H9 (cell line): Measurements from ENCODE around the gene CCDC38. TPM values are rescaled to one million over a fixed set of nuclear protein-coding genes. Genes with fewer than 3 reads are reported as not detected.

Experiments used
- DNase-seq: peaks from one replicate; pipeline ENCODE4 v3.0.0-alpha.2; 2017
- H2AFZ ChIP-seq: one replicate; pipeline ENCODE4 v1.6.1; 2013; ENCODE audit warnings: mild to moderate bottlenecking, low read length, control low read depth, moderate library complexity
- H2AK5ac ChIP-seq: 2 replicates; pipeline ENCODE4 v1.6.1; 2013; ENCODE audit warnings: low read length, control low read depth, mixed read lengths; ENCODE audit not compliant: insufficient read length
- H2BK120ac ChIP-seq: one replicate; pipeline ENCODE4 v1.6.1; 2013; ENCODE audit warnings: low read depth, mild to moderate bottlenecking, low read length, control low read depth, inconsistent platforms; ENCODE audit not compliant: poor library complexity, severe bottlenecking
- H2BK12ac ChIP-seq: 2 replicates; pipeline ENCODE4 v1.6.1; 2013; ENCODE audit warnings: low read length, control low read depth, mixed read lengths, low read depth; ENCODE audit not compliant: insufficient read length
- H2BK15ac ChIP-seq: 2 replicates; pipeline ENCODE4 v1.6.1; 2013; ENCODE audit warnings: low read depth, low read length, control low read depth
- H2BK20ac ChIP-seq: one replicate; pipeline ENCODE4 v1.6.1; 2013; ENCODE audit warnings: low read depth, mild to moderate bottlenecking, low read length, control low read depth, inconsistent platforms; ENCODE audit not compliant: poor library complexity, severe bottlenecking
- H2BK5ac ChIP-seq: 2 replicates; pipeline ENCODE4 v1.6.1; 2013; ENCODE audit warnings: low read length, control low read depth, mixed read lengths; ENCODE audit not compliant: insufficient read length
- H3K14ac ChIP-seq: 2 replicates; pipeline ENCODE4 v1.6.1; 2013; ENCODE audit warnings: low read length, control low read depth; ENCODE audit not compliant: insufficient read depth
- H3K18ac ChIP-seq: 2 replicates; pipeline ENCODE4 v1.6.1; 2013; ENCODE audit warnings: low read depth, mild to moderate bottlenecking, mixed read lengths, low read length, control low read depth; ENCODE audit not compliant: insufficient read length
- H3K23ac ChIP-seq: 2 replicates; pipeline ENCODE4 v1.6.1; 2013; ENCODE audit warnings: low read length, control low read depth, mixed read lengths, low read depth; ENCODE audit not compliant: insufficient read length
- H3K23me2 ChIP-seq: 2 replicates; pipeline ENCODE4 v1.6.1; 2013; ENCODE audit warnings: low read depth, mild to moderate bottlenecking, mixed read lengths, low read length, control low read depth; ENCODE audit not compliant: insufficient read length, poor library complexity, severe bottlenecking
- H3K27ac ChIP-seq: 2 replicates; pipeline ENCODE4 v1.5.1; 2013; ENCODE audit warnings: low read length, control low read depth, mixed read lengths, low read depth; ENCODE audit not compliant: insufficient read length
- H3K27me3 ChIP-seq: 2 replicates; pipeline ENCODE4 v1.6.1; 2013; ENCODE audit warnings: low read length, control low read depth, inconsistent platforms; ENCODE audit not compliant: insufficient read depth
- H3K4ac ChIP-seq: 2 replicates; pipeline ENCODE4 v1.6.1; 2013; ENCODE audit warnings: low read depth, mild to moderate bottlenecking, control low read depth, inconsistent platforms, low read length, moderate library complexity
- H3K4me1 ChIP-seq: 2 replicates; pipeline ENCODE4 v1.6.1; 2013; ENCODE audit warnings: low read length, control low read depth, inconsistent platforms; ENCODE audit not compliant: insufficient read depth
- H3K4me2 ChIP-seq: 2 replicates; pipeline ENCODE4 v1.6.1; 2013; ENCODE audit warnings: low read length, control low read depth, mixed read lengths; ENCODE audit not compliant: insufficient read length, insufficient read depth
- H3K56ac ChIP-seq: 2 replicates; pipeline ENCODE4 v1.6.1; 2013; ENCODE audit warnings: low read depth, mild to moderate bottlenecking, mixed read lengths, low read length, control low read depth; ENCODE audit not compliant: insufficient read length
- H3K79me1 ChIP-seq: 2 replicates; pipeline ENCODE4 v1.6.1; 2013; ENCODE audit warnings: low read depth, mild to moderate bottlenecking, moderate library complexity, low read length, control low read depth, inconsistent platforms; ENCODE audit not compliant: insufficient read depth, poor library complexity, severe bottlenecking
- H3K79me2 ChIP-seq: 2 replicates; pipeline ENCODE4 v1.6.1; 2013; ENCODE audit warnings: low read length, control low read depth, inconsistent platforms; ENCODE audit not compliant: insufficient read depth
- H3K9ac ChIP-seq: 2 replicates; pipeline ENCODE4 v1.6.1; 2013; ENCODE audit warnings: low read length, control low read depth, mixed read lengths; ENCODE audit not compliant: insufficient read length; ENCODE audit errors: extremely low read depth
- H3K9me3 ChIP-seq: one replicate; pipeline ENCODE4 v1.6.1; 2013; ENCODE audit warnings: low read depth, low read length, inconsistent platforms; ENCODE audit not compliant: control insufficient read depth
- H3T11ph ChIP-seq: one replicate; pipeline ENCODE4 v1.6.1; 2013; ENCODE audit warnings: mild to moderate bottlenecking, low read length, control low read depth, inconsistent platforms
- H4K20me1 ChIP-seq: one replicate; pipeline ENCODE4 v1.6.1; 2013; ENCODE audit not compliant: control insufficient read depth, insufficient read length, insufficient read depth
- H4K5ac ChIP-seq: 2 replicates; pipeline ENCODE4 v1.6.1; 2013; ENCODE audit warnings: low read depth, mild to moderate bottlenecking, mixed read lengths, low read length, control low read depth; ENCODE audit not compliant: insufficient read length
- H4K8ac ChIP-seq: replicated peaks from 2 replicates; pipeline ENCODE4 v1.6.1; 2013; ENCODE audit warnings: low read length, control low read depth, mixed read lengths, low read depth; ENCODE audit not compliant: insufficient read length
- H4K91ac ChIP-seq: 2 replicates; pipeline ENCODE4 v1.6.1; 2013; ENCODE audit warnings: low read depth, mild to moderate bottlenecking, moderate library complexity, mixed read lengths, low read length, control low read depth; ENCODE audit not compliant: insufficient read length
- H3K27ac Mint-ChIP-seq, 3 experiments: 2 replicates in 2 of 3; 3 replicates in 1 of 3; pipeline ENCODE4 v1.8.0; 2020 to 2021; ENCODE audit warnings: mixed read lengths in 3 of 3, mild to moderate bottlenecking in 1 of 3, moderate library complexity in 1 of 3
- H3K27me3 Mint-ChIP-seq: 2 replicates; pipeline ENCODE4 v1.8.0; 2021; ENCODE audit warnings: low read depth, mild to moderate bottlenecking, moderate library complexity, mixed read lengths
- H3K36me3 Mint-ChIP-seq, 3 experiments: 2 replicates in 2 of 3; 3 replicates in 1 of 3; pipeline ENCODE4 v1.8.0; 2020 to 2021; ENCODE audit warnings: low read depth in 3 of 3, mixed read lengths in 3 of 3; ENCODE audit not compliant: insufficient read depth in 1 of 3
- H3K4me1 Mint-ChIP-seq, 2 experiments: 2 replicates each; pipeline ENCODE4 v1.8.0; 2020; ENCODE audit warnings: mixed read lengths in 2 of 2
- H3K4me3 Mint-ChIP-seq, 2 experiments: 2 replicates in 1 of 2; 3 replicates in 1 of 2; pipeline ENCODE4 v1.8.0; 2020 to 2021; ENCODE audit warnings: mild to moderate bottlenecking in 2 of 2, mixed read lengths in 2 of 2, moderate library complexity in 1 of 2
- H3K9me3 Mint-ChIP-seq, 2 experiments: 2 replicates in 1 of 2; 3 replicates in 1 of 2; pipeline ENCODE4 v1.8.0; 2020; ENCODE audit warnings: mild to moderate bottlenecking in 2 of 2, mixed read lengths in 2 of 2, moderate library complexity in 1 of 2
- total RNA-seq: library from RNA; stranded (reverse); gene quantifications from 2 replicates; pipeline ENCODE4 v1.2.1, GENCODE V29; 2021
- TF ChIP-seq, protein P1 (sequence below): fragments of 200-600 bp; sonication (generic); conservative IDR thresholded peaks from 3 replicates; pipeline ENCODE4 v1.8.0; 2021; ENCODE audit warnings: antibody characterized with exemption, mild to moderate bottlenecking

CCDC38 gene
- total RNA-seq, 1 experiment from 2014 or later, result not detected

GRCh38 chr12:95829395-95829794, 113.0 kb downstream of the CCDC38 start:
- Histone ChIP-seq H3K23ac (no peak overlapping the region), H2BK12ac (no peak overlapping the region), H2BK20ac (no peak overlapping the region), H2BK15ac (no peak overlapping the region), H3K79me1 (no peaks in the 10 kb centered on the region), H4K91ac (no peak overlapping the region), H3K4me2 (no peak overlapping the region), H3K27ac (no peak overlapping the region), H4K8ac (no peak overlapping the region), H4K20me1 (no peaks in the 10 kb centered on the region), H3K4ac (no peak overlapping the region), H3K9me3 (no peaks in the 10 kb centered on the region), H3K56ac (no peak overlapping the region), H3K14ac (no peak overlapping the region), H4K5ac (no peak overlapping the region), H3K23me2 (no peaks in the 10 kb centered on the region), H2BK5ac (no peak overlapping the region), H3T11ph (no peak overlapping the region), H3K4me1 (no peaks in the 10 kb centered on the region; the same call in 1 of the 2 replicates), H2AFZ (no peak overlapping the region), H3K79me2 (no peaks in the 10 kb centered on the region), H3K18ac (no peak overlapping the region), H3K9ac (no peak overlapping the region), H2AK5ac (no peak overlapping the region), H2BK120ac (no peak overlapping the region), H3K27me3 (no peaks in the 10 kb centered on the region)
- Mint-ChIP-seq H3K4me1 (peaks cover 12 to 13% of the 10 kb centered on the region in 2 experiments), H3K9me3 (no peaks in the 10 kb centered on the region; a peak in 1 of 5 replicates), H3K4me3 (no peak overlapping the region), H3K27me3 (no peaks in the 10 kb centered on the region; the same call in none of the 2 replicates), H3K27ac (no peak overlapping the region), H3K36me3 (no peaks in the 10 kb centered on the region)
- DNase-seq, result no peak
- TF ChIP-seq, protein P1, sequence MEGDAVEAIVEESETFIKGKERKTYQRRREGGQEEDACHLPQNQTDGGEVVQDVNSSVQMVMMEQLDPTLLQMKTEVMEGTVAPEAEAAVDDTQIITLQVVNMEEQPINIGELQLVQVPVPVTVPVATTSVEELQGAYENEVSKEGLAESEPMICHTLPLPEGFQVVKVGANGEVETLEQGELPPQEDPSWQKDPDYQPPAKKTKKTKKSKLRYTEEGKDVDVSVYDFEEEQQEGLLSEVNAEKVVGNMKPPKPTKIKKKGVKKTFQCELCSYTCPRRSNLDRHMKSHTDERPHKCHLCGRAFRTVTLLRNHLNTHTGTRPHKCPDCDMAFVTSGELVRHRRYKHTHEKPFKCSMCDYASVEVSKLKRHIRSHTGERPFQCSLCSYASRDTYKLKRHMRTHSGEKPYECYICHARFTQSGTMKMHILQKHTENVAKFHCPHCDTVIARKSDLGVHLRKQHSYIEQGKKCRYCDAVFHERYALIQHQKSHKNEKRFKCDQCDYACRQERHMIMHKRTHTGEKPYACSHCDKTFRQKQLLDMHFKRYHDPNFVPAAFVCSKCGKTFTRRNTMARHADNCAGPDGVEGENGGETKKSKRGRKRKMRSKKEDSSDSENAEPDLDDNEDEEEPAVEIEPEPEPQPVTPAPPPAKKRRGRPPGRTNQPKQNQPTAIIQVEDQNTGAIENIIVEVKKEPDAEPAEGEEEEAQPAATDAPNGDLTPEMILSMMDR, result no peak
